Osteocyte (in vitro differentiated cells): ENCODE results near the gene NT5C1A. TPM values are rescaled to one million over a fixed set of nuclear protein-coding genes. Genes with fewer than 3 reads are reported as not detected.

Experiments
- DNase-seq: peaks from one replicate; pipeline ENCODE4 v3.0.0; 2021; ENCODE audit warnings: mixed read lengths; ENCODE audit not compliant: unreplicated experiment; ENCODE audit errors: extremely low spot score
- H3K27ac Mint-ChIP-seq: one replicate; pipeline ENCODE4 v1.8.0; 2021; ENCODE audit warnings: mild to moderate bottlenecking, mixed read lengths; ENCODE audit not compliant: unreplicated experiment
- H3K27me3 Mint-ChIP-seq: one replicate; pipeline ENCODE4 v1.8.0; 2021; ENCODE audit warnings: mixed read lengths; ENCODE audit not compliant: unreplicated experiment
- H3K36me3 Mint-ChIP-seq: one replicate; pipeline ENCODE4 v1.8.0; 2021; ENCODE audit warnings: mixed read lengths; ENCODE audit not compliant: unreplicated experiment
- H3K4me1 Mint-ChIP-seq: one replicate; pipeline ENCODE4 v1.8.0; 2021; ENCODE audit warnings: mixed read lengths; ENCODE audit not compliant: unreplicated experiment
- H3K4me3 Mint-ChIP-seq: one replicate; pipeline ENCODE4 v1.8.0; 2021; ENCODE audit warnings: mild to moderate bottlenecking, moderate library complexity, mixed read lengths; ENCODE audit not compliant: unreplicated experiment
- H3K9me3 Mint-ChIP-seq: one replicate; pipeline ENCODE4 v1.8.0; 2021; ENCODE audit warnings: mixed read lengths; ENCODE audit not compliant: unreplicated experiment
- CTCF ChIP-seq: fragments of 200-600 bp; sonication (generic); IDR thresholded peaks from 2 replicates; pipeline ENCODE4 v1.5.0; 2021; ENCODE audit warnings: antibody characterized with exemption, mild to moderate bottlenecking, moderate library complexity
- total RNA-seq: library from RNA; stranded (reverse); gene quantifications from 2 replicates; pipeline ENCODE4 v1.2.1, GENCODE V29; 2021

NT5C1A gene
- total RNA-seq, 1 donor from 2014 or later = not detected

- no peak for TF ChIP-seq CTCF
- Mint-ChIP-seq H3K27ac (no peak overlapping the region), H3K27me3 (peaks cover 37% of the 10 kb centered on the region), H3K36me3 (peaks cover 1% of the 10 kb centered on the region), H3K4me3 (no peak overlapping the region), H3K9me3 (no peaks in the 10 kb centered on the region), H3K4me1 (peaks cover 6% of the 10 kb centered on the region)
- DNase-seq = no peak
Observed at GRCh38 chr1:39626646-39627045, 45.3 kb downstream of the NT5C1A start.

GRCh38 chr1:39625462-39626273 lies 46.2 kb downstream of the NT5C1A start:
- H3K27me3 Mint-ChIP-seq = peaks cover 28% of the 10 kb centered on the region
- peaks cover 1% of the 10 kb centered on the region for H3K36me3 Mint-ChIP-seq
- H3K27ac Mint-ChIP-seq = no peak overlapping the region
- peaks cover 6% of the 10 kb centered on the region for H3K4me1 Mint-ChIP-seq
- peaks cover 2% of the 10 kb centered on the region for H3K9me3 Mint-ChIP-seq
- DNase-seq = no peak
- H3K4me3 Mint-ChIP-seq = no peak overlapping the region
- no peak for TF ChIP-seq CTCF

GRCh38 chr1:39625009-39625408 lies 46.9 kb downstream of the NT5C1A start:
- peaks cover 1% of the 10 kb centered on the region for H3K36me3 Mint-ChIP-seq
- H3K4me3 Mint-ChIP-seq = no peak overlapping the region
- no peak for TF ChIP-seq CTCF
- H3K9me3 Mint-ChIP-seq = peaks cover 3% of the 10 kb centered on the region
- no peak overlapping the region for H3K27ac Mint-ChIP-seq
- peaks cover 22% of the 10 kb centered on the region for H3K27me3 Mint-ChIP-seq
- H3K4me1 Mint-ChIP-seq = peaks cover 6% of the 10 kb centered on the region
- no peak for DNase-seq

- H3K4me1 Mint-ChIP-seq = peaks cover 6% of the 10 kb centered on the region
- H3K27ac Mint-ChIP-seq = no peak overlapping the region
- H3K9me3 Mint-ChIP-seq = peaks cover 3% of the 10 kb centered on the region
- peaks cover 22% of the 10 kb centered on the region for H3K27me3 Mint-ChIP-seq
- no peaks in the 10 kb centered on the region for H3K36me3 Mint-ChIP-seq
- H3K4me3 Mint-ChIP-seq = no peak overlapping the region
- TF ChIP-seq CTCF = no peak
- DNase-seq = no peak
Observed at GRCh38 chr1:39623053-39623452, 48.9 kb downstream of the NT5C1A start.

- H3K4me3 Mint-ChIP-seq = no peak overlapping the region
- no peak for TF ChIP-seq CTCF
- peaks cover 6% of the 10 kb centered on the region for H3K4me1 Mint-ChIP-seq
- no peaks in the 10 kb centered on the region for H3K36me3 Mint-ChIP-seq
- H3K27ac Mint-ChIP-seq = no peak overlapping the region
- peaks cover 25% of the 10 kb centered on the region for H3K27me3 Mint-ChIP-seq
- DNase-seq = no peak
- H3K9me3 Mint-ChIP-seq = peaks cover 3% of the 10 kb centered on the region
Observed at GRCh38 chr1:39622427-39622826, 49.5 kb downstream of the NT5C1A start.
